GM10847 (cell line): Measurements from ENCODE around the gene PPP2R5B.

Experiments used
- POLR2A ChIP-seq: IDR thresholded peaks from 2 replicates; pipeline ENCODE4 v1.6.1; 2011; ENCODE audit not compliant: insufficient read length; ENCODE audit errors: extremely low read depth

The PPP2R5B gene

GRCh38 chr11:64960719-64961118 is 36.2 kb downstream of the PPP2R5B start:
- TF ChIP-seq POLR2A: no peak

GRCh38 chr11:64963072-64963631 is 38.7 kb downstream of the PPP2R5B start:
- no peak for TF ChIP-seq POLR2A

- no peak for TF ChIP-seq POLR2A
Observed at GRCh38 chr11:64967375-64967774, 42.9 kb downstream of the PPP2R5B start.

- TF ChIP-seq POLR2A: no peak
Observed at GRCh38 chr11:64969209-64969608, 44.7 kb downstream of the PPP2R5B start.

- TF ChIP-seq POLR2A: no peak
Observed at GRCh38 chr11:64970731-64971151, 46.3 kb downstream of the PPP2R5B start.

- no peak for TF ChIP-seq POLR2A
Observed at GRCh38 chr11:64971421-64972233, 47.1 kb downstream of the PPP2R5B start, which contains the start of gene MAJIN. MAJIN (minus strand) TSS chr11:64972108; CDS start chr11:64959405, 12,703 bp downstream.

- no peak for TF ChIP-seq POLR2A
Observed at GRCh38 chr11:64974124-64974523, 49.6 kb downstream of the PPP2R5B start.

GRCh38 chr11:64976651-64977050 is 52.2 kb downstream of the PPP2R5B start:
- TF ChIP-seq POLR2A: no peak
